HepG2 (cell line): Measurements from ENCODE around the gene GPN2. TPM values are rescaled to one million over a fixed set of nuclear protein-coding genes. Genes with fewer than 3 reads are reported as not detected.

Source experiments
- CCAR2 ChIP-seq: fragments of 200-400 bp; formaldehyde crosslinking; optimal IDR thresholded peaks from 2 replicates; pipeline ENCODE3; 2018; ENCODE audit warnings: low read depth, mild to moderate bottlenecking, low read length, moderate library complexity
- HNF4A ChIP-seq: sonication (generic); formaldehyde crosslinking; IDR thresholded peaks from 2 replicates; pipeline ENCODE4 v1.4.0; 2020; ENCODE audit warnings: missing genetic modification reagents
- TCF7L2 ChIP-seq: IDR thresholded peaks from 2 replicates; pipeline ENCODE4 v1.6.1; 2011; ENCODE audit warnings: mild to moderate bottlenecking, low read depth, low read length, moderate library complexity
- polyA plus RNA-seq, 8 experiments: library from polyadenylated mRNA; depleted of rRNA in 3 of 8; stranded (reverse) in 7 of 8; unstranded in 1 of 8; fragments of >200 nt; fragmentation: Illumina TruSeq in 4 of 8; extraction: Trizol in 4 of 8; gene quantifications; 2 replicates each; pipeline versions ENCODE4 v1.2.1 to v1.2.3, GENCODE V29; 2011 to 2016; ENCODE audit warnings: low read depth in 4 of 8, missing spikeins in 1 of 8, mixed read lengths in 1 of 8; ENCODE audit not compliant: insufficient read depth in 1 of 8
- total RNA-seq, 5 experiments: library from RNA; depleted of rRNA; stranded (reverse); fragments of >200 nt; fragmentation: Illumina TruSeq; extraction: Trizol; gene quantifications; 2 replicates each; pipeline ENCODE4 v1.2.3, GENCODE V29; 2016; ENCODE audit warnings: low read depth in 1 of 5
- TF ChIP-seq, protein P1 (sequence below): sonication (generic); formaldehyde crosslinking; IDR thresholded peaks from 2 replicates; pipeline ENCODE4 v1.4.0; 2020; ENCODE audit warnings: missing genetic modification reagents
- TF ChIP-seq, protein P2 (sequence below): sonication (generic); formaldehyde crosslinking; IDR thresholded peaks from 2 replicates; pipeline ENCODE4 v1.8.1; 2023; ENCODE audit warnings: mild to moderate bottlenecking, missing genetic modification reagents, borderline replicate concordance
- TF ChIP-seq, protein P3 (sequence below): sonication (generic); formaldehyde crosslinking; IDR thresholded peaks from 2 replicates; pipeline ENCODE4 v1.4.0; 2020; ENCODE audit warnings: missing genetic modification reagents
- TF ChIP-seq, protein P4 (sequence below): sonication (generic); formaldehyde crosslinking; IDR thresholded peaks from 2 replicates; pipeline ENCODE4 v1.8.0; 2022; ENCODE audit warnings: missing genetic modification reagents, low read depth, mild to moderate bottlenecking, borderline replicate concordance
- TF ChIP-seq, protein P5 (sequence below): sonication (generic); formaldehyde crosslinking; IDR thresholded peaks from 2 replicates; pipeline ENCODE4 v1.4.0; 2020; ENCODE audit warnings: missing genetic modification reagents, borderline replicate concordance
- TF ChIP-seq, protein P6 (sequence below): sonication (generic); formaldehyde crosslinking; IDR thresholded peaks from 2 replicates; pipeline ENCODE4 v1.5.1; 2020; ENCODE audit warnings: missing genetic modification reagents, mild to moderate bottlenecking, borderline replicate concordance
- TF ChIP-seq, protein P7 (sequence below): sonication (generic); formaldehyde crosslinking; IDR thresholded peaks from 2 replicates; pipeline ENCODE4 v1.4.0; 2020; ENCODE audit warnings: mild to moderate bottlenecking, low read depth, missing genetic modification reagents
- TF ChIP-seq, protein P8 (sequence below): sonication (generic); formaldehyde crosslinking; IDR thresholded peaks from 2 replicates; pipeline ENCODE4 v1.8.1; 2023; ENCODE audit warnings: missing genetic modification reagents, mild to moderate bottlenecking, borderline replicate concordance

The GPN2 gene
- total and polyA plus RNA-seq, 2 of the 13 experiments (the other 11 are each of a cell fraction or from before 2014, with no cell fraction given): 19.3 to 38.9 TPM

DNA sequence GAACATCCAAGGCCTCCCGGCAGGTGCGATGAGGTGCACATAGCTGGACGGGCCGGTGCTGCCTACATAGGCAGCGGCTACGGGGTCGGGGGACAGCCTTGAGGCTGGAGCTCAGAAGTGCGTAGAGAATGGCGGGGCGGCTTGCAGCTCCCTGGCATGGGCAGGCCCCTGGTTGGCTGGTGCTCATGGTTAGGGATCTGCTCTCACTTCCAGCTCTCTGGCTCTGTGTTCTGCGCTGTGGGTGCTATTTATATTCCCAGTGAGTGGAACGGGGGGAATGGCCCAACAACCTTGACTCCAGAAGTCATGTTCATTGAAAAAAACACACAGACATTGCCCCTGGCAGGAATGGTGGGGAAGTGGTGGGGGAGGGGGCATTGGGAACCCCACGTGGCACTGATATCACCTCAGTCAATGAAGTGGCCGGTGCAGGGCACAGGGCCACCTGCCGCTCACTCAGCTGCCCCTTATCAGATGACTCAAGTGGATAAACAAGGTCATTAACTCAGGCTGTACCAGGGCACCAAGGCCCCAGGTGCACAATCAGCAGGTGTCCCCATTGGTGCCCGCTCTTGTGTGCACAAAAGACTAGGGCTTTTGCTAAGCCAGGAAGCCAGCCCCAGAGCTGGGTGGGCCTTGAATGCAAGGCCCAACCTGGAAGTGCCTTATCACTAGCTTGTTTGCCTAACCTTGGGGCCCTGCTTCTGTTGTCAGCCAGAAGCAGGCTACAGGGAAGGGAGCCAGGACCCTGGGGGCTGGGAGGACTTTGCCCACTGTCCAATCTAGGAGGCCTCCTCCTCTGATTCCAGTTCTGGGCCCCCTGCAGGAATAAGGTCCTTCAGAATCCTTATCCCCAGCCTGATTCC is 23.9 kb upstream of the GPN2 start, which contains the start of gene NR0B2 (continued):
- TF ChIP-seq, protein P1, sequence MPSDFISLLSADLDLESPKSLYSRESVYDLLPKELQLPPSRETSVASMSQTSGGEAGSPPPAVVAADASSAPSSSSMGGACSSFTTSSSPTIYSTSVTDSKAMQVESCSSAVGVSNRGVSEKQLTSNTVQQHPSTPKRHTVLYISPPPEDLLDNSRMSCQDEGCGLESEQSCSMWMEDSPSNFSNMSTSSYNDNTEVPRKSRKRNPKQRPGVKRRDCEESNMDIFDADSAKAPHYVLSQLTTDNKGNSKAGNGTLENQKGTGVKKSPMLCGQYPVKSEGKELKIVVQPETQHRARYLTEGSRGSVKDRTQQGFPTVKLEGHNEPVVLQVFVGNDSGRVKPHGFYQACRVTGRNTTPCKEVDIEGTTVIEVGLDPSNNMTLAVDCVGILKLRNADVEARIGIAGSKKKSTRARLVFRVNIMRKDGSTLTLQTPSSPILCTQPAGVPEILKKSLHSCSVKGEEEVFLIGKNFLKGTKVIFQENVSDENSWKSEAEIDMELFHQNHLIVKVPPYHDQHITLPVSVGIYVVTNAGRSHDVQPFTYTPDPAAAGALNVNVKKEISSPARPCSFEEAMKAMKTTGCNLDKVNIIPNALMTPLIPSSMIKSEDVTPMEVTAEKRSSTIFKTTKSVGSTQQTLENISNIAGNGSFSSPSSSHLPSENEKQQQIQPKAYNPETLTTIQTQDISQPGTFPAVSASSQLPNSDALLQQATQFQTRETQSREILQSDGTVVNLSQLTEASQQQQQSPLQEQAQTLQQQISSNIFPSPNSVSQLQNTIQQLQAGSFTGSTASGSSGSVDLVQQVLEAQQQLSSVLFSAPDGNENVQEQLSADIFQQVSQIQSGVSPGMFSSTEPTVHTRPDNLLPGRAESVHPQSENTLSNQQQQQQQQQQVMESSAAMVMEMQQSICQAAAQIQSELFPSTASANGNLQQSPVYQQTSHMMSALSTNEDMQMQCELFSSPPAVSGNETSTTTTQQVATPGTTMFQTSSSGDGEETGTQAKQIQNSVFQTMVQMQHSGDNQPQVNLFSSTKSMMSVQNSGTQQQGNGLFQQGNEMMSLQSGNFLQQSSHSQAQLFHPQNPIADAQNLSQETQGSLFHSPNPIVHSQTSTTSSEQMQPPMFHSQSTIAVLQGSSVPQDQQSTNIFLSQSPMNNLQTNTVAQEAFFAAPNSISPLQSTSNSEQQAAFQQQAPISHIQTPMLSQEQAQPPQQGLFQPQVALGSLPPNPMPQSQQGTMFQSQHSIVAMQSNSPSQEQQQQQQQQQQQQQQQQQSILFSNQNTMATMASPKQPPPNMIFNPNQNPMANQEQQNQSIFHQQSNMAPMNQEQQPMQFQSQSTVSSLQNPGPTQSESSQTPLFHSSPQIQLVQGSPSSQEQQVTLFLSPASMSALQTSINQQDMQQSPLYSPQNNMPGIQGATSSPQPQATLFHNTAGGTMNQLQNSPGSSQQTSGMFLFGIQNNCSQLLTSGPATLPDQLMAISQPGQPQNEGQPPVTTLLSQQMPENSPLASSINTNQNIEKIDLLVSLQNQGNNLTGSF (CRISPR knock-in tag): no peak
- TF ChIP-seq HNF4A (CRISPR knock-in tag) (peak; percentile 97), TCF7L2 (no peak), CCAR2 (peak; percentile 85)
- TF ChIP-seq, protein P2, sequence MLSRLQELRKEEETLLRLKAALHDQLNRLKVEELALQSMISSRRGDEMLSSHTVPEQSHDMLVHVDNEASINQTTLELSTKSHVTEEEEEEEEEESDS (CRISPR knock-in tag): peak; percentile 15; the same call in 1 of the 2 replicates
- TF ChIP-seq, protein P3, sequence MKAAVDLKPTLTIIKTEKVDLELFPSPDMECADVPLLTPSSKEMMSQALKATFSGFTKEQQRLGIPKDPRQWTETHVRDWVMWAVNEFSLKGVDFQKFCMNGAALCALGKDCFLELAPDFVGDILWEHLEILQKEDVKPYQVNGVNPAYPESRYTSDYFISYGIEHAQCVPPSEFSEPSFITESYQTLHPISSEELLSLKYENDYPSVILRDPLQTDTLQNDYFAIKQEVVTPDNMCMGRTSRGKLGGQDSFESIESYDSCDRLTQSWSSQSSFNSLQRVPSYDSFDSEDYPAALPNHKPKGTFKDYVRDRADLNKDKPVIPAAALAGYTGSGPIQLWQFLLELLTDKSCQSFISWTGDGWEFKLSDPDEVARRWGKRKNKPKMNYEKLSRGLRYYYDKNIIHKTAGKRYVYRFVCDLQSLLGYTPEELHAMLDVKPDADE (CRISPR knock-in tag): peak; percentile 93
- TF ChIP-seq, protein P4, sequence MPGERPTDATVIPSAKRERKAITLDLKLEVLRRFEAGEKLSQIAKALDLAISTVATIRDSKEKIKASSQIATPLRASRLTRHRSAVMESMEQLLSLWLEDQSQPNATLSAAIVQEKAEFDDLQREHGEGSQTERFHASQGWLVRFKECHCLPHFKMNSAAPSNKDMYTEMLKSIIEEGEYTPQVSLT (CRISPR knock-in tag): no peak
- TF ChIP-seq, protein P5, sequence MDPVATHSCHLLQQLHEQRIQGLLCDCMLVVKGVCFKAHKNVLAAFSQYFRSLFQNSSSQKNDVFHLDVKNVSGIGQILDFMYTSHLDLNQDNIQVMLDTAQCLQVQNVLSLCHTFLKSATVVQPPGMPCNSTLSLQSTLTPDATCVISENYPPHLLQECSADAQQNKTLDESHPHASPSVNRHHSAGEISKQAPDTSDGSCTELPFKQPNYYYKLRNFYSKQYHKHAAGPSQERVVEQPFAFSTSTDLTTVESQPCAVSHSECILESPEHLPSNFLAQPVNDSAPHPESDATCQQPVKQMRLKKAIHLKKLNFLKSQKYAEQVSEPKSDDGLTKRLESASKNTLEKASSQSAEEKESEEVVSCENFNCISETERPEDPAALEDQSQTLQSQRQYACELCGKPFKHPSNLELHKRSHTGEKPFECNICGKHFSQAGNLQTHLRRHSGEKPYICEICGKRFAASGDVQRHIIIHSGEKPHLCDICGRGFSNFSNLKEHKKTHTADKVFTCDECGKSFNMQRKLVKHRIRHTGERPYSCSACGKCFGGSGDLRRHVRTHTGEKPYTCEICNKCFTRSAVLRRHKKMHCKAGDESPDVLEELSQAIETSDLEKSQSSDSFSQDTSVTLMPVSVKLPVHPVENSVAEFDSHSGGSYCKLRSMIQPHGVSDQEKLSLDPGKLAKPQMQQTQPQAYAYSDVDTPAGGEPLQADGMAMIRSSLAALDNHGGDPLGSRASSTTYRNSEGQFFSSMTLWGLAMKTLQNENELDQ (CRISPR knock-in tag): 0 out of 2 replicates have a peak, but pooled peaks have one; percentile 79
- TF ChIP-seq, protein P6, sequence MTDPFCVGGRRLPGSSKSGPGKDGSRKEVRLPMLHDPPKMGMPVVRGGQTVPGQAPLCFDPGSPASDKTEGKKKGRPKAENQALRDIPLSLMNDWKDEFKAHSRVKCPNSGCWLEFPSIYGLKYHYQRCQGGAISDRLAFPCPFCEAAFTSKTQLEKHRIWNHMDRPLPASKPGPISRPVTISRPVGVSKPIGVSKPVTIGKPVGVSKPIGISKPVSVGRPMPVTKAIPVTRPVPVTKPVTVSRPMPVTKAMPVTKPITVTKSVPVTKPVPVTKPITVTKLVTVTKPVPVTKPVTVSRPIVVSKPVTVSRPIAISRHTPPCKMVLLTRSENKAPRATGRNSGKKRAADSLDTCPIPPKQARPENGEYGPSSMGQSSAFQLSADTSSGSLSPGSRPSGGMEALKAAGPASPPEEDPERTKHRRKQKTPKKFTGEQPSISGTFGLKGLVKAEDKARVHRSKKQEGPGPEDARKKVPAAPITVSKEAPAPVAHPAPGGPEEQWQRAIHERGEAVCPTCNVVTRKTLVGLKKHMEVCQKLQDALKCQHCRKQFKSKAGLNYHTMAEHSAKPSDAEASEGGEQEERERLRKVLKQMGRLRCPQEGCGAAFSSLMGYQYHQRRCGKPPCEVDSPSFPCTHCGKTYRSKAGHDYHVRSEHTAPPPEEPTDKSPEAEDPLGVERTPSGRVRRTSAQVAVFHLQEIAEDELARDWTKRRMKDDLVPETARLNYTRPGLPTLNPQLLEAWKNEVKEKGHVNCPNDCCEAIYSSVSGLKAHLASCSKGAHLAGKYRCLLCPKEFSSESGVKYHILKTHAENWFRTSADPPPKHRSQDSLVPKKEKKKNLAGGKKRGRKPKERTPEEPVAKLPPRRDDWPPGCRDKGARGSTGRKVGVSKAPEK (CRISPR knock-in tag): 0 out of 2 replicates have a peak, but pooled peaks have one; percentile 26
- TF ChIP-seq, protein P7, sequence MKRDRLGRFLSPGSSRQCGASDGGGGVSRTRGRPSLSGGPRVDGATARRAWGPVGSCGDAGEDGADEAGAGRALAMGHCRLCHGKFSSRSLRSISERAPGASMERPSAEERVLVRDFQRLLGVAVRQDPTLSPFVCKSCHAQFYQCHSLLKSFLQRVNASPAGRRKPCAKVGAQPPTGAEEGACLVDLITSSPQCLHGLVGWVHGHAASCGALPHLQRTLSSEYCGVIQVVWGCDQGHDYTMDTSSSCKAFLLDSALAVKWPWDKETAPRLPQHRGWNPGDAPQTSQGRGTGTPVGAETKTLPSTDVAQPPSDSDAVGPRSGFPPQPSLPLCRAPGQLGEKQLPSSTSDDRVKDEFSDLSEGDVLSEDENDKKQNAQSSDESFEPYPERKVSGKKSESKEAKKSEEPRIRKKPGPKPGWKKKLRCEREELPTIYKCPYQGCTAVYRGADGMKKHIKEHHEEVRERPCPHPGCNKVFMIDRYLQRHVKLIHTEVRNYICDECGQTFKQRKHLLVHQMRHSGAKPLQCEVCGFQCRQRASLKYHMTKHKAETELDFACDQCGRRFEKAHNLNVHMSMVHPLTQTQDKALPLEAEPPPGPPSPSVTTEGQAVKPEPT (CRISPR knock-in tag): peak; percentile 76; the same call in 1 of the 2 replicates
- TF ChIP-seq, protein P8, sequence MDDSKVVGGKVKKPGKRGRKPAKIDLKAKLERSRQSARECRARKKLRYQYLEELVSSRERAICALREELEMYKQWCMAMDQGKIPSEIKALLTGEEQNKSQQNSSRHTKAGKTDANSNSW: no peak
